ENCODE measurements around the gene LTBP1.

DNA sequence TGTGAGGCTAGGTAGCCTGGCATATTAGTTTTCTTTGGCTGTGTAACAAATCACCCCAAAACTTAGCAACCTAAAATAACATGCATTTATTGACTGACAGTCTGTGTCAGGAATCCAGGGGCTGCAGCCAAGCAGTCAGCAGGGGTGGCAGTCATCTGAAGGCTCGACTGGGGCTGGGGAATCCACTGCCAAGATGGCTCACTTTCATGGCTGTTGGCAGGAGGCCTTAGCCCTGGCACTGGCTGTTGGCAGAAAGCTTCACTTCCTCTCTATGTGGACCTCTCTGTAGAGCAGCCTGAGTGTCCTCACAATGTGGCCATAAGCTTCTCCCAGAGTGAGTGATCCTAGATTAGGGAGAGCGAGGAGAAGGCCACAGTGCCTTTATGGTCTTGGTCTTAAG lies 78.0 kb downstream of the LTBP1 start:
- TF ChIP-seq POLR2AphosphoS5 (IDR thresholded peaks at IDR 0.05; ENCODE audit: low read depth, low read length) = no peak
- no peak for TF ChIP-seq POLR2A (IDR thresholded peaks at IDR 0.05; ENCODE audit: low read depth, low read length)

Measured in GM12892 (cell line).